GM12865 (cell line): ENCODE results near the gene BTRC.

ENCODE experiments used
- DNase-seq: peaks from one replicate; pipeline ENCODE4 v3.0.0; 2010; ENCODE audit warnings: low read depth
- H3K4me3 ChIP-seq: 2 replicates; pipeline ENCODE4 v1.5.1; 2011; ENCODE audit warnings: mild to moderate bottlenecking, low read depth, low read length, control low read depth
- TF ChIP-seq, protein P1 (sequence below): IDR thresholded peaks from 2 replicates; pipeline ENCODE4 v1.5.1; 2011; ENCODE audit warnings: low read length, control low read depth, low read depth, inconsistent platforms; ENCODE audit not compliant: insufficient read depth; ENCODE audit errors: missing control alignments

Gene BTRC

DNA sequence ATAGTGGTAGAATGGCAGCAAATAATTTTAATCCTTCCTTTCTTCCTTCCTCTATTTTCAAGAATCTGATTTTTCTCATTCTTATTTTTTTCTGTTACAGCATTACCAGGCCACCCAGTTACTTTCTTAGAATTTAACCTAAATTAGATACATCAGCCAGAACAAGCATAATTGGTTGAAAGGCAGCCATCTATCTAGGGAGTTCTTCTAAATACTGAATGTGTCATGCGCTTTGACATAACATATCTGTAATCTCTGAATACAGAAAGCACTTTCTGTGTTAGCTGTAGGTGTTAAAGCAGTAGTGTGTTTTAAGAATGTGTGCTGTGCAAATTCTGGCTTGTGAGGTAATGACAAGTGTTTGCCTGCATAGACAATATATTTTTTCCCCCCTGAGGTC, 97.3 kb downstream of the BTRC start:
- no peak overlapping the region for H3K4me3 ChIP-seq
- TF ChIP-seq, protein P1, sequence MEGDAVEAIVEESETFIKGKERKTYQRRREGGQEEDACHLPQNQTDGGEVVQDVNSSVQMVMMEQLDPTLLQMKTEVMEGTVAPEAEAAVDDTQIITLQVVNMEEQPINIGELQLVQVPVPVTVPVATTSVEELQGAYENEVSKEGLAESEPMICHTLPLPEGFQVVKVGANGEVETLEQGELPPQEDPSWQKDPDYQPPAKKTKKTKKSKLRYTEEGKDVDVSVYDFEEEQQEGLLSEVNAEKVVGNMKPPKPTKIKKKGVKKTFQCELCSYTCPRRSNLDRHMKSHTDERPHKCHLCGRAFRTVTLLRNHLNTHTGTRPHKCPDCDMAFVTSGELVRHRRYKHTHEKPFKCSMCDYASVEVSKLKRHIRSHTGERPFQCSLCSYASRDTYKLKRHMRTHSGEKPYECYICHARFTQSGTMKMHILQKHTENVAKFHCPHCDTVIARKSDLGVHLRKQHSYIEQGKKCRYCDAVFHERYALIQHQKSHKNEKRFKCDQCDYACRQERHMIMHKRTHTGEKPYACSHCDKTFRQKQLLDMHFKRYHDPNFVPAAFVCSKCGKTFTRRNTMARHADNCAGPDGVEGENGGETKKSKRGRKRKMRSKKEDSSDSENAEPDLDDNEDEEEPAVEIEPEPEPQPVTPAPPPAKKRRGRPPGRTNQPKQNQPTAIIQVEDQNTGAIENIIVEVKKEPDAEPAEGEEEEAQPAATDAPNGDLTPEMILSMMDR: no peak
- DNase-seq: no peak

DNA sequence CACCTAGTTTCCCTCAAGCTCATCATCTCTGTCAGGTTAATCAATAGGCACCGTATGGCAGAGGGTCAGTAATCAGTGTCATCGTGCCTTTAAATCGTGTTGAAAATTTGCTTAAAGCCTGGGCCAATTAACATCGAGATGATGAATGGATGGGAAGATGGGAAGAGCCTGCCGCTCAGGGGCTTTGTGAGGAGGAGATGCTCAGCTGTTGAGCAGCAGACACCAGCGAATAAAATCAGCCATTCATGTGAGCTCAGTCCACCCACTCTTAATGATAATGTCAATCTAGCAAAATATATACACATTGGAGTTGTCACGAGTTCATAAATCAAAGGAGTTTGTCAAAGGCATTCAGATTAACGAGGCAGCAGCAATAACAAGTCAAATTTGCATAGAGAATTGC, 97.7 kb downstream of the BTRC start:
- no peak for DNase-seq
- TF ChIP-seq, protein P1: no peak
- H3K4me3 ChIP-seq: no peak overlapping the region

DNA sequence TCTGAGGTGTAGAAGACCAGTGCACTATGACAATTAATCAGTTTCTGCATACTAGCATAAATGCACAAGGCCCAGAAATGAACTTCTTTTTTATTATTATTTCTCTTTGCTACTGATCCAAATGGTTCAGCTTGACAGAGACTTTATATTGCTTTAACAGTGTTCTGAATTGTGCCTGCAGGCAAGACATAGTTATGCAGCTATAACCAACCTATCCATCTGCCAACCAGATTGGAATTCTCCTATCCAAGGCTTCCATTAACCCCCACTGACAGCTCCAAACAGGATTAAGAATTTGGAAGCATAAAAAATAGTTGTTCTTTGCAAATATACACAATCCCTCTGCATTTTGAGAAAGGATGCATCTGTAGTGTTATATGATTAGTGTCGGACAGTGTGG, 98.2 kb downstream of the BTRC start:
- TF ChIP-seq, protein P1: no peak
- no peak for DNase-seq

DNA sequence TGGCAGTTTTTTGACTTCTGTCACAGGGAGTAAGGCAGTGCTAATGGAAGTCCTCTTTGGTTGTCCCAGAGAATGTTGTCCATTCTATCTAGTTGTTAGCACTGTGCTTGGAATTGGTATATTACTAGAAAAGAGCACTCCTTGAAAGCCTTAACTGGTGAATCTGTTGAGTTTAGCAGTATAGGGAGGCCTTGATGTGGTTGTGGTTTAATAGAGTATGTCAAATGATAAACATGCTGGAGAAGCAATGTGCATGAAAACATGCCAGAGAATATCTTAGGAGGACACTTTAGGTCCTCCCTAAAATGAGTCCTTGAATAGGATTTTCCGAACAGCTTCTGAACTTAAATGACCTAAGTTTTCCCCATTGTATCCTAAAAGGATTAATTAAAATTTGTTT, 98.6 kb downstream of the BTRC start:
- no peak for DNase-seq
- no peak overlapping the region for H3K4me3 ChIP-seq
- TF ChIP-seq, protein P1: no peak

More for the DNA sequence above, 98.2 kb downstream of the BTRC start:
- H3K4me3 ChIP-seq: no peak overlapping the region

DNA sequence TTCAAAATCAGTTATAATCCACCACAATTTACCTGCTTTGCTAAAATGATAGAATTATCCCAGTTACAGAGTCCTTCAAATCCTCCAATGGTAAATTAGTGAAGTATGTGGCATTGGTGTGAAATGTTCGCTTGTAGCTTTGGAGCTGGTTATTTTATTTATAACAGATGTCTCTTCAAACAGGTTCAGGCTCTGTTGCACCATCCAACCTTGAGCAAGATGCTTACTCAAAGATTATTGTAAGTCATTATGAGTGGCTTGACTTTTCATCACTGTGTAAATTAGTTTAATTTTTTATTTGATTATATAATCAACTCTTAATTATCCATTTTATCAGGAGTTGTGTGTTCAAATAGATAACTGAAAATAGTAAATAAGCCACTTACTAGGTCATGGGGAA, 99.4 kb downstream of the BTRC start:
- TF ChIP-seq, protein P1: no peak
- DNase-seq: no peak
- no peak overlapping the region for H3K4me3 ChIP-seq

DNA sequence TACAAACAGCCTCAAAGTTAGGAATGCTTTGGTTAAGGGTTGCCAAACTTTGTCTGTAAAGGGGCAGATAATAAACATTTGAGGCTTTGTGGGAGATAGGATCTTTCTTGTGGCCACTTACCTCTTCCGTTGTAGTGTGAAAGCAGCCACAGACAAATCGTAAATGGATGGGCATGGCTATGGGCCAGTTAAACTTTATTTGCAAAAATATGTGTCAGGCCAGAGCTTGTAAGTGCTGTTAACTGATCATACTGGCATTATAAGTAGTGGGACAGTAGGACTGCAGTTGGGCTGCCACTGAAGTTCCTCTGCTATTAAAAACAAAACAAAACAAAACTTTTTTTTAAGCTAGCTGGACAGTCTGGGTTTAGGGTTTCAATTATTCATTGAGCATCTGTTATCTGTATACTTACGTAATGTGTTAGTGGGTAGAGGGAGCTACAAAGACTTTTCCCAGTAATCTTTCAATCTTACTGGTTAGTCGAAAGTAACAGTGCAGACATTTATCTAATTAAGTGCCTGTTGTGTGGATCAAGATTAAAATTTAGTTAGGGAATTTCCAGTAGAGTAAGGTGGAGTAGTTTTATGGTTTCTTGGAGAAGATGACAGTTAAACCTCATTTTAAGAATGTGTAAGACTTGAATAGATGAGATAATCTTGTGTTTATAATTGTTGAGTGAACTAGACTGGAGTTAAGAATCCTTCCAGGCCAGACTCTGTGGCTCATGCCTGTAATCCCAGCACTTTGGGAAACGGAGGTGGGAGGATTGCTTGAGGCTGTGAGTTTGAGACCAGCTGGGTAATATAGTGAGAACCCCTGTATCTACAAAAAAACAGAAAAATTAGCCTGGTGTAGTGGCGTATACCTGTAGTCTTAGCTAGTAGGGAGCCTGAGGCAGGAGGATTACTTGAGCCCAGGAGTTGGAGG, 100.1 kb downstream of the BTRC start:
- no peak for DNase-seq
- no peak overlapping the region for H3K4me3 ChIP-seq
- TF ChIP-seq, protein P1: no peak

DNA sequence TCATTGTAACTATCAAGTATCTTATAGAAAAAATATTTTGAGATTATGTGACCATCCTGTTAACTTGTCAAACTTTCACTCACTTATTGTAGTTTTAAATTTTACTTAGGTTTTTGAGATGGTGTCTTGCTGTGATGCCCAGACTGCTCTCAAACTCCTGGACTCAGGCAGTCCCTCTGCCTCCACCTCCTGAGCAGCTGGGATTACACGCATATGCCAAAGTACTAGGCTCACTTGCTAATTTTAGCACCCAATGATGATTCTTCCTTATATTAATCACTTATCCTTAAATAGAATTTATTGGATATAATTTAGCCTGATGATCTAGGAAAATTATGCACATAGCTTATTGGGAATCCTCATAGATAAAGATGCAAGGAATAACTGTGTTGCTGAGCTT, 104.9 kb downstream of the BTRC start:
- H3K4me3 ChIP-seq: no peak overlapping the region
- TF ChIP-seq, protein P1: no peak
- no peak for DNase-seq
